ENCODE measurements around the gene NFKBIL1. TPM values are rescaled to one million over a fixed set of nuclear protein-coding genes. Genes with fewer than 3 reads are reported as not detected.
"Not testable (repeated sequence)": the region's sequence is repeated elsewhere in the genome, so short reads cannot be mapped to it uniquely, and the experiment has no call there.

The NFKBIL1 gene
- total RNA-seq, 1 donor from 2014 or later = 27.7 TPM

DNA sequence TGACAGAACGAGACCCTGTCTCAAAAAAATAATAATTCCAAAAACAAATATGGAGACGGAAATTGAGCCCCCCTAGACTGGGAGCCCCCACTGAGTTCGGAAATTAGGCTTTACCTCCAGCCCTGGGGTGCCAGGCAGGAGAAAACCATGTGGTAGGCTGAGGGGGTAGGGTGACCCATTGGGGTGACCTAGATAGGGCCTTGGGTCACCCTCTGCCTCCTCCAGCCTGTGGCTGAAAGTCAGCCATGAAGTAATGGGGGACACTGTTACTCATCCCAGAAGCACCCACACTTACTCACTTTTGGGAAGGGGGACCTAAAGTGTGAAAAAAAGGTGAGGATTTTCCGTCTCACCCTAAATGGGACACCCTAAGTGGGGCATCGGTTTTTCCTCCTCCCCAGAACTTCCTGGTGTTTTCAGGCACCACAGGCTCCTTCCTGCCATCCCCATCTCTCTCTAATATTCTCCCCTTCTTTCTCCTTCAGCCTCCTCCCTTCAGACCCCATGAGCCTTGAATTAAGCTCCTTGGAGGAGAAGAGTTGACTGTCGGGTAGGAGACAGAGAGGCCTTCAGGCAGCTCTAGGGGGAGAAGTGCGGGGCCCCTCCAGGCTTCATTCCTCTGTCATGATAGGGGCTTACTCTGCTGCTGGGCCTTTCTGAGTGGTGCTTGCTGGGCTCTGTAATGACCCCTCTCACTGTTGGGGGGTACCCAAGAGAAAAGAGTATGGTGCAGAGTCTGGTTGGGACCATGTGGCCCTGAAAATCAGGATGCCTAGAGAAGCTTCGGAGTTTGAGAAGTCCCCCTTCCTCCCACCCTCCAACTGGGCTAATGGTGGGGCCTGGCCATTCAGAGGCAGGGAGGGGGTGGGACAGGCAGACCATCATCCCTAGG is 32.4 kb downstream of the NFKBIL1 start:
- no peak for DNase-seq (ENCODE audit: extremely low read depth, low read depth, low spot score)

DNA sequence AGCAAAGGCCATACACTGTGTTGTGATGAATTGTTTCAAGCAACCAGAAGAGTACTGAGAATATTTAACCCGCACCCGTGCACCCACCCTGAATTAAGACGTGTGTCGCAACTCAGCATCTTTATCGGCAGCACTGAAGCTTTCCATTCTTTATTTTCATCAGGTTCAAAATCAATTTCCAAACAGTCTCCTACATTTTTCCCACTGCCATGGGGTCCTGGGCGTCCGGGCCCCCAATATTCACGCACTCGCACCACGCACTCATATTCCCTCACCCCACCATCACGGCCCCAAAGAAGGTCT is 33.0 kb downstream of the NFKBIL1 start:
- no peak for DNase-seq (ENCODE audit: extremely low read depth, low read depth, low spot score)

- DNase-seq (ENCODE audit: extremely low read depth, low read depth, low spot score) = no peak
Measured at GRCh38 chr6:31580807-31581433, 33.5 kb downstream of the NFKBIL1 start.

DNA sequence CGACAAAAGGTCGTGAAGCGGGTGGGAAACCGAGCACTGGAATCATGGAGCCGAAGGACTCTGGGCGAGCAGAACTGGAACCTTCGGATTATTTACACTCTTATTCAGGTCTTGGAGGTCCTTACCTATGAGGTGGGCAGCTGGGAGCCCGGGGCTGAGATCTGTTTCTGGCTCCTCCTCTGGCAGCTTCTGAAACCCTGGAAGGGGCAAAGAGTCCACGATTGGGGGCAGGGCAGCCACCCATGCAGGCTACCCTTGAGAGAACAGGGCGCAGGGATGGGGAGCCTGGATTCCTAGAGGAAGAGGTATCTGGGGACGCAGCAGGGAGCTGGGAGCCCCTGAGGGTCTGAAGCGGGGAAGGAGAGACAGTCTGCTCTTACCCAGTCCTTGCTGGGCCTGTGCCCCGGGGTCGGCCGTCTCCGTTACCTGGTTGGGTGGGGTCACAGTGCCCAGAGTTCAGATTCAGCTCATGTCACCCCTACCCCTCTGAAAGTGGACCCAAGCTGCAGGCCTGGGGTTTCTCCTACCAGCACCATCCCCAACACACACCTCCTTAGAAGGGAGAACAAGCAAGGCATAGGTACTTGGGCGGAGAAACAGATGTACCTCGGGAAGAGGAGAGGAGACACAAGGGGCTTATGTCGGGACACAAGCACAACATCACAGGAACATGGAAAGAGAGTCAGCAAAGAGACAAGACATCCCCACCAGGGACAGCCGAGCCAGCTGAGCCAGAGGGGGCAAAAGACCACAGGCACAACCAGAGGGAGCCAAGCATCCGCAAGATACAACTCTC is 34.2 kb downstream of the NFKBIL1 start:
- DNase-seq (ENCODE audit: extremely low read depth, low read depth, low spot score) = no peak

GRCh38 chr6:31582230-31582643 is 34.8 kb downstream of the NFKBIL1 start, which contains the start of gene LTB:
LTB (minus strand) TSS chr6:31582424; CDS start chr6:31582417, 7 bp downstream.
- no peak for DNase-seq (ENCODE audit: extremely low read depth, low read depth, low spot score)

GRCh38 chr6:31585491-31585890 is 38.1 kb downstream of the NFKBIL1 start:
- DNase-seq (ENCODE audit: extremely low read depth, low read depth, low spot score) = no peak

GRCh38 chr6:31586008-31586407 is 38.6 kb downstream of the NFKBIL1 start, which contains the start of gene LST1:
LST1 (plus strand) TSS chr6:31586277; CDS start chr6:31587300, 1,023 bp downstream.
- DNase-seq (ENCODE audit: extremely low read depth, low read depth, low spot score) = no peak

DNA sequence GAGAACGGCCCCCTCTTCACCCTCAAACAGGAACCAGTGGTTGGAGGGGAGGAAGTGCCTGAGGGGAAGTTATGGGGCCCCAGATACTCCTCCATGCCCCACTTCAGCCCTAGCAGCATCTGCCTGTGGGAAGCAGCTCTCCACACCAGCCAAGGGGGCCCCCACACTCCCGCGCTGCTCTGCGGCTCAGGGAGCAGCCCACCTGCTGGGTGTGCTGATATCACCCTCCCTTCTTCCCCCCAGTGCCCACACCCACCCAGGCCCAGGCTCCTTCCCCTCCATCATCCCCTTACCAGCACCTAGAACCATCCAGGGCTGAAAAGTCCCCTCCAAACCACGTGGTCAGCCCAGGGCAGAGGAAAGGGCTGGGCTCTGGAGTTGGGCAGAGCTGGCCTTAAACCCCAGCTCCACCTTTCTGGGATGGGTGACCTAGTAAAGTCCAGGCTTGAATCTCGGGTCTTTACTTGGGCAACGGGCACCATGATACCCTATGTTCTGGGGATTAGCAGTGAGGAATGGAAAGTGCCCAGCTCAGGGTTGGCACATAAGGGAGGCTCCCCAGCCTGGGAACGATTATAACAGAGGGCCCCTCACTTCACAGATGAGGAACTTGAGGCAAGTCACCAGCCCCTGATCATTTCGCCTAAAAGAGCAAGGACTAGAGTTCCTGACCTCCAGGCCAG is 39.3 kb downstream of the NFKBIL1 start:
- DNase-seq (ENCODE audit: extremely low read depth, low read depth, low spot score) = no peak

DNA sequence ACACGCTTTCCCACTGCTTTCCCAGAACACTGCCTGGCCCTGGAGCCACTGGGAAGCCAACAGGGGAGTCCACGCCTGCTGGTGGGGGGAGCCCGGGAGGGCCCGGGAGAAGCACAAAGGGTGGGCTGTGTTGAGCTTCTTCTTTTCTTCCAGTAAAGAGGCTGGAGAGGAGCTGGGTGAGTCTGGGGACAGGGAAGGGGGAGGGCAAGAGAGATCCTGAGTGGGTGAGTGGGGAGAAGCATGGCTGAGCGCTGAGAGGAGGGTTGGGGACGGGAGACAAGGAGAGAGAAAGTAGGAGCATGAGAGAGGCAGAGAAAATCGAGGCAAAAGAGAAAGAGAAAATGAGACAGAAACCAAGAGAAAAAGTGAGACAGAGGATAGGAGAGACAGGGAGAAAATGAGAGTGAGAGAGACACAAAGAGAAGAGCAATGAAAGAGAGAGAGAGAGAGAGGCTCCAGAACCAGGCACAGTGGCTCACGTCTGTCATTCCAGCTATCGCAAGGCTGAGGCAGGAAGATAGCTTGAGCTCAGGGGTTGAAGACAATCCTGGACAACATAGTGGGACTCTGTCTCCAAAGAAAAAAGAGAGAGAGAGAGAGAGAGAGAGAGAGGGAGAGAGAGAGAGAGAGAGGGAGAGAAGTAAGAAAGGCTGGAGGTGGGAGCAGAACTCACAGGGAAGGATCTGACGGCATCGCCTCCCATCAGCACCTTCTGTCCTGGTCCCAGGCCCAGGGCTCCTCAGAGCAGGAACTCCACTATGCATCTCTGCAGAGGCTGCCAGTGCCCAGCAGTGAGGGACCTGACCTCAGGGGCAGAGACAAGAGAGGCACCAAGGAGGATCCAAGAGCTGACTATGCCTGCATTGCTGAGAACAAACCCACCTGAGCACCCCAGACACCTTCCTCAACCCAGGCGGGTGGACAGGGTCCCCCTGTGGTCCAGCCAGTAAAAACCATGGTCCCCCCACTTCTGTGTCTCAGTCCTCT is 40.7 kb downstream of the NFKBIL1 start:
- DNase-seq (ENCODE audit: extremely low read depth, low read depth, low spot score) = no peak

- no peak for DNase-seq (ENCODE audit: extremely low read depth, low read depth, low spot score)
Measured at GRCh38 chr6:31588871-31589650, 41.7 kb downstream of the NFKBIL1 start.

DNA sequence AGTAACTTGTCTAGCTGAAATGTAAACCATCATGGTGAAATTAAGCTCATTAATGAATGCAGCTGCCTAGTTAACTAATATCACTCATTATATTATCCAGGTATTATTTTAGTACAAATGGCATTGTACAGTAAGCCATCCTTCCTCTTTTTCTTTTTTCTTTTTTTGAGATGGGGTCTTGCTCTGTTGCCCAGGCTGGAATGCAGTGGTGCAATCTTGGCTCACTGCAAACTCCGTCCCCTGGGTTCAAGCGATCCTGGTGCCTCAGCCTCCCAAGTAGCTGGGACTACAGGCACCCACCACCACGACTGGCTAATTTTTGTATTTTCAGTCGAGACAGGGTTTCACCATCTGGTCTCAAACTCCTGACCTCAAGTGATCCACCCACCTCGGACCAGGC is 43.3 kb downstream of the NFKBIL1 start:
- not testable (repeated sequence) for DNase-seq (ENCODE audit: extremely low read depth, low read depth, low spot score)

GRCh38 chr6:31592396-31592771 is 45.0 kb downstream of the NFKBIL1 start:
- DNase-seq (ENCODE audit: extremely low read depth, low read depth, low spot score) = no peak

GRCh38 chr6:31597006-31597405 is 49.6 kb downstream of the NFKBIL1 start:
- DNase-seq (ENCODE audit: extremely low read depth, low read depth, low spot score) = no peak

DNA sequence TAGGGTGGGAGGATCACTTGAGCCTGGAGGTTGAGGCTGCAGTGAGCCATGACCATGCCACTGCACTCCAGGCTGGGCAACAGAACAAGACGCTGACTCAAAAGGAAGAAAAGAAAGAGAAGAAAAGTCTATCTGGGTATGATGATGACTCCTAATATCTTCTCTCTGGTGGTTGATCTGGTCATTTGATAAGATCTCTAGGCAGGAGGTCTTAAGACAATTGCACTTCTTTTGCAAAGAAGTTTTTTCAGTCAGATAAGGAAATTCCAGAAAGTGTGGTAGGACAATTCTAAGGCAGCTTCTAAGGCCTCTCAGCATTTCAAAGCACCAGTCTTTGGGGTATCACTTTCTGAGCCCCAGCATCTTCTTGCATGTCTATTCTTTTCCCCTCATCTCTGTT is 59.9 kb downstream of the NFKBIL1 start:
- no peak for DNase-seq (ENCODE audit: extremely low read depth, low read depth, low spot score)

Other genes starting within 250 kb of the NFKBIL1 start
- 1,037 and 2,213 TPM in 2 replicates for gene HLA-B, start 190.4 kb upstream of the NFKBIL1 start, total RNA-seq
- gene MICA, start 144.0 kb upstream of the NFKBIL1 start, total RNA-seq = 55.0 and 63.6 TPM in 2 replicates
- gene MICB, start 49.5 kb upstream of the NFKBIL1 start, total RNA-seq = 14.5 and 19.1 TPM in 2 replicates
- not detected in 2 replicates for gene MCCD1, start 18.6 kb upstream of the NFKBIL1 start, total RNA-seq
- gene DDX39B, start 5.6 kb upstream of the NFKBIL1 start, total RNA-seq = 230 and 249 TPM in 2 replicates
- gene ATP6V1G2, start 1.0 kb upstream of the NFKBIL1 start, total RNA-seq = 0.18 and 1.2 TPM in 2 replicates
- 0.53 TPM in 1 of 2 replicates, not detected in the other for gene LTA, start 24.7 kb downstream of the NFKBIL1 start, total RNA-seq
- 0.88 and 4.4 TPM in 2 replicates for gene TNF, start 28.0 kb downstream of the NFKBIL1 start, total RNA-seq
- gene LTB, start 34.8 kb downstream of the NFKBIL1 start, total RNA-seq = 16.5 and 41.8 TPM in 2 replicates
- gene LST1, start 38.7 kb downstream of the NFKBIL1 start, total RNA-seq = 0.87 and 0.99 TPM in 2 replicates
- not detected in 2 replicates for gene NCR3, start 45.4 kb downstream of the NFKBIL1 start, total RNA-seq
- gene AIF1, start 67.6 kb downstream of the NFKBIL1 start, total RNA-seq = not detected in 2 replicates
- 125 and 166 TPM in 2 replicates for gene PRRC2A, start 73.1 kb downstream of the NFKBIL1 start, total RNA-seq
- 259 and 375 TPM in 2 replicates for gene BAG6, start 105.1 kb downstream of the NFKBIL1 start, total RNA-seq
- gene APOM, start 108.3 kb downstream of the NFKBIL1 start, total RNA-seq = not detected in 2 replicates
- gene C6orf47, start 113.2 kb downstream of the NFKBIL1 start, total RNA-seq = 19.1 and 19.6 TPM in 2 replicates
- 13.0 and 14.5 TPM in 2 replicates for gene GPANK1, start 117.4 kb downstream of the NFKBIL1 start, total RNA-seq
- 292 and 314 TPM in 2 replicates for gene CSNK2B, start 118.5 kb downstream of the NFKBIL1 start, total RNA-seq
- 2.6 and 7.9 TPM in 2 replicates for gene LY6G5B, start 122.4 kb downstream of the NFKBIL1 start, total RNA-seq
- gene LY6G5C, start 133.5 kb downstream of the NFKBIL1 start, total RNA-seq = 3.7 and 4.1 TPM in 2 replicates
- 35.7 and 49.2 TPM in 2 replicates for gene ABHD16A, start 155.7 kb downstream of the NFKBIL1 start, total RNA-seq
- not detected in 2 replicates for gene LY6G6F, start 159.3 kb downstream of the NFKBIL1 start, total RNA-seq
- not detected in 2 replicates for gene LY6G6D, start 167.7 kb downstream of the NFKBIL1 start, total RNA-seq
- gene LY6G6C, start 174.1 kb downstream of the NFKBIL1 start, total RNA-seq = not detected in 2 replicates
- not detected in 2 replicates for gene MPIG6B, start 175.8 kb downstream of the NFKBIL1 start, total RNA-seq
- 110 and 138 TPM in 2 replicates for gene DDAH2, start 181.7 kb downstream of the NFKBIL1 start, total RNA-seq
- gene CLIC1, start 188.9 kb downstream of the NFKBIL1 start, total RNA-seq = 541 and 655 TPM in 2 replicates
- 3.7 and 18.7 TPM in 2 replicates for gene MSH5, start 192.4 kb downstream of the NFKBIL1 start, total RNA-seq
- gene SAPCD1, start 215.0 kb downstream of the NFKBIL1 start, total RNA-seq = 3.3 and 3.9 TPM in 2 replicates
- gene VWA7, start 229.7 kb downstream of the NFKBIL1 start, total RNA-seq = 0.34 and 0.58 TPM in 2 replicates
- 90.9 and 105 TPM in 2 replicates for gene VARS1, start 248.1 kb downstream of the NFKBIL1 start, total RNA-seq

All from glomerular endothelial cell (primary cell).